ENCODE results near the gene MAPK14. TPM values are rescaled to one million over a fixed set of nuclear protein-coding genes. Genes with fewer than 3 reads are reported as not detected.

Gene MAPK14
- total RNA-seq, 1 donor from 2014 or later = 65.0 TPM

DNA sequence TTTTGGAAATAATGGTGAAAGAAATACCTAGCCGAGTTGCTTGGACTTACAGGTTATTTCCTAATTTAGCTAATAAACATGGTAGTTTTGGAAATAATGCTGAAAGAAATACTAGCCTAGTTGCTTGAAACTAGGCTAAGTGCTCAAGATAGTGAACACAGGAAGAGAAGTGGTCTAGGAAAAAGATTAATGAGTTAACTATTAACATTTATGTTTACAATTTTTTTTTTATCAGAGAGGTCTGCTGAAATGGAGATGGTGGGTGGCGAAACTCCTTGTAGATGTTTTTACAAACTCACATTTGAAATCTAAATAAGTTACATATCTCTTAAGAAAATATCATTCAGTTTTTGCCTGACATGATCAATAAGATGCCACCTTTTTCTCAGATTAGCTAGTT is 39.2 kb downstream of the MAPK14 start:
- Mint-ChIP-seq H3K9me3 (no peaks in the 10 kb centered on the region), H3K27me3 (ENCODE audit: insufficient read depth, low read depth) (no peaks in the 10 kb centered on the region), H3K4me1 (peaks cover 18% of the 10 kb centered on the region), H3K4me3 (no peak overlapping the region), H3K36me3 (peaks cover 3% of the 10 kb centered on the region), H3K27ac (no peak overlapping the region)
- H3K27ac ChIP-seq = no peak overlapping the region
- peaks cover 36% of the 10 kb centered on the region for H4K20me1 ChIP-seq (ENCODE audit: low read depth)
- H3K4me2 ChIP-seq = no peak overlapping the region
- H3K4me1 ChIP-seq = peaks cover 7% of the 10 kb centered on the region
- no peak overlapping the region for H2AFZ ChIP-seq (replicated peaks)
- H3K79me2 ChIP-seq (ENCODE audit: low read depth) = peaks cover 48% of the 10 kb centered on the region
- no peaks in the 10 kb centered on the region for H3F3A ChIP-seq (ENCODE audit: low read depth)
- no peaks in the 10 kb centered on the region for H3K36me3 ChIP-seq
- H3K27me3 ChIP-seq = no peaks in the 10 kb centered on the region
- no peaks in the 10 kb centered on the region for H3K9me3 ChIP-seq (ENCODE audit: low read depth)
- H3K9ac ChIP-seq = no peak overlapping the region
- DNase-seq (ENCODE audit: low spot score) = no peak
- TF ChIP-seq EZH2phosphoT487 (IDR thresholded peaks at IDR 0.05) (no peak), EZH2 (IDR thresholded peaks at IDR 0.05) (no peak)
- TF ChIP-seq, protein P1, sequence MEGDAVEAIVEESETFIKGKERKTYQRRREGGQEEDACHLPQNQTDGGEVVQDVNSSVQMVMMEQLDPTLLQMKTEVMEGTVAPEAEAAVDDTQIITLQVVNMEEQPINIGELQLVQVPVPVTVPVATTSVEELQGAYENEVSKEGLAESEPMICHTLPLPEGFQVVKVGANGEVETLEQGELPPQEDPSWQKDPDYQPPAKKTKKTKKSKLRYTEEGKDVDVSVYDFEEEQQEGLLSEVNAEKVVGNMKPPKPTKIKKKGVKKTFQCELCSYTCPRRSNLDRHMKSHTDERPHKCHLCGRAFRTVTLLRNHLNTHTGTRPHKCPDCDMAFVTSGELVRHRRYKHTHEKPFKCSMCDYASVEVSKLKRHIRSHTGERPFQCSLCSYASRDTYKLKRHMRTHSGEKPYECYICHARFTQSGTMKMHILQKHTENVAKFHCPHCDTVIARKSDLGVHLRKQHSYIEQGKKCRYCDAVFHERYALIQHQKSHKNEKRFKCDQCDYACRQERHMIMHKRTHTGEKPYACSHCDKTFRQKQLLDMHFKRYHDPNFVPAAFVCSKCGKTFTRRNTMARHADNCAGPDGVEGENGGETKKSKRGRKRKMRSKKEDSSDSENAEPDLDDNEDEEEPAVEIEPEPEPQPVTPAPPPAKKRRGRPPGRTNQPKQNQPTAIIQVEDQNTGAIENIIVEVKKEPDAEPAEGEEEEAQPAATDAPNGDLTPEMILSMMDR (IDR thresholded peaks at IDR 0.05) = no peak
- H3K4me3 ChIP-seq = no peak overlapping the region

DNA sequence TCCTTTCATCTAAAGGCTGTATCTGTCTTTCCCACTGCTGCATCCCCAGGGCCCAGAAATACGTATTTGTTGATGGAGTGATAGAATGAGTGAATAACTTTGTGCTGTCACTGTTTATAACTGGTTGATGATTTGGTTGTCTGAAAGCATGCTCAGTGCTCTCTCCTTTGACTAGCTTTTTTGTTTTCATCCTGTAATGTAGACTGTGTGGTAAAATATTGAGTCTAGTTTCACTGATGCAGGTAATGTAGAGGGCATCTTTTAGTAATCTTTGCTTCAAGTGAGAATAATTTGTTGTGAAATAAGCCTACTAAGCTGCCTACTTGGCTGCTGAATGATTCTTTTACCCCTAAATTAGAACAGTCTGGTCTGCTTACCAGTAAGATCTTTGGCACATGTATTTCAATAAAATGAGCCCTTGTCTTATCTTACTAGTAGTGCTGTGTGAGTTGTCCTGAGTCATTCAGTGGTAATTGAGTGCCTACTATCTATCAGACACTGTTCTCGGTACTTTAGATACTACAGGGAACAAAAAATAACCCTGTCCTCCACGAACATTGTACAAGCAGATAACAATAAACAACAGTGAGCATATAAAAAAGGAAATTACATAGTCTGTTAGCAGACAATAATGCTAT is 39.9 kb downstream of the MAPK14 start:
- TF ChIP-seq, protein P1 (IDR thresholded peaks at IDR 0.05) = no peak
- TF ChIP-seq EZH2 (IDR thresholded peaks at IDR 0.05) (no peak), EZH2phosphoT487 (IDR thresholded peaks at IDR 0.05) (no peak)
- Histone ChIP-seq H3K4me1 (peaks cover 7% of the 10 kb centered on the region), H3K4me3 (no peak overlapping the region), H4K20me1 (ENCODE audit: low read depth) (peaks cover 36% of the 10 kb centered on the region), H3K36me3 (no peaks in the 10 kb centered on the region), H3K27ac (no peak overlapping the region), H3K9me3 (ENCODE audit: low read depth) (no peaks in the 10 kb centered on the region), H2AFZ (replicated peaks) (no peak overlapping the region), H3F3A (ENCODE audit: low read depth) (no peaks in the 10 kb centered on the region), H3K4me2 (no peak overlapping the region), H3K27me3 (no peaks in the 10 kb centered on the region), H3K79me2 (ENCODE audit: low read depth) (peaks cover 48% of the 10 kb centered on the region), H3K9ac (no peak overlapping the region)
- H3K36me3 Mint-ChIP-seq = peaks cover 3% of the 10 kb centered on the region
- no peak overlapping the region for H3K4me3 Mint-ChIP-seq
- no peaks in the 10 kb centered on the region for H3K27me3 Mint-ChIP-seq (ENCODE audit: insufficient read depth, low read depth)
- no peaks in the 10 kb centered on the region for H3K9me3 Mint-ChIP-seq
- peaks cover 18% of the 10 kb centered on the region for H3K4me1 Mint-ChIP-seq
- DNase-seq (ENCODE audit: low spot score) = no peak
- H3K27ac Mint-ChIP-seq = no peak overlapping the region

DNA sequence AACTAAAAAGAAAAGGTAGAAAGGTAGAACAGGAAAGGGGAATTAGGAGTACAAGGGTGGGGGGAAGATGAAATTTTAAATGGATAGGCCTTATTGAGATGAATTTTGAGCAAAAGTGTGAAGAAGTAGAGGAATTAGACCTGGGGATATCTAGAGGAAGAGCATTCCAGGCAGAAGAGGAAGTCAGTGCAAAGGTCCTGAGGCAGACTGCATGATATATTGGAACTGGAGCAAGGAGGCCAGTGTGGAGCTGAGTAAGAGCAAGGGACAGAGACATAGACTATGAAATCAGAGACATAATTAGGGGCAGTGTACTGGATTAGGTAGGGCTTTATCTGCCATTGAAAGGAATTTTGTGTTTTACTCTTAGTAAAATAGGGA is 40.4 kb downstream of the MAPK14 start:
- no peak overlapping the region for H3K27ac Mint-ChIP-seq
- no peak overlapping the region for H3K9ac ChIP-seq
- TF ChIP-seq, protein P1 (IDR thresholded peaks at IDR 0.05) = no peak
- TF ChIP-seq EZH2phosphoT487 (IDR thresholded peaks at IDR 0.05) = no peak
- TF ChIP-seq EZH2 (IDR thresholded peaks at IDR 0.05) = no peak
- no peak overlapping the region for H3K4me2 ChIP-seq
- no peak overlapping the region for H3K4me3 Mint-ChIP-seq
- H3K9me3 ChIP-seq (ENCODE audit: low read depth) = no peaks in the 10 kb centered on the region
- no peaks in the 10 kb centered on the region for H3K27me3 Mint-ChIP-seq (ENCODE audit: insufficient read depth, low read depth)
- H3F3A ChIP-seq (ENCODE audit: low read depth) = no peaks in the 10 kb centered on the region
- peaks cover 43% of the 10 kb centered on the region for H3K79me2 ChIP-seq (ENCODE audit: low read depth)
- H3K4me1 ChIP-seq = peaks cover 7% of the 10 kb centered on the region
- H3K36me3 ChIP-seq = no peaks in the 10 kb centered on the region
- H4K20me1 ChIP-seq (ENCODE audit: low read depth) = peaks cover 36% of the 10 kb centered on the region
- H3K27ac ChIP-seq = no peak overlapping the region
- no peak overlapping the region for H3K4me3 ChIP-seq
- no peak for DNase-seq (ENCODE audit: low spot score)
- H2AFZ ChIP-seq (replicated peaks) = no peak overlapping the region
- no peaks in the 10 kb centered on the region for H3K27me3 ChIP-seq
- peaks cover 5% of the 10 kb centered on the region for H3K36me3 Mint-ChIP-seq
- H3K9me3 Mint-ChIP-seq = no peaks in the 10 kb centered on the region
- H3K4me1 Mint-ChIP-seq = peaks cover 18% of the 10 kb centered on the region

Measured in neural progenitor cell (in vitro differentiated cells).